ENCODE measurements around the gene TSR3.

The TSR3 gene

DNA sequence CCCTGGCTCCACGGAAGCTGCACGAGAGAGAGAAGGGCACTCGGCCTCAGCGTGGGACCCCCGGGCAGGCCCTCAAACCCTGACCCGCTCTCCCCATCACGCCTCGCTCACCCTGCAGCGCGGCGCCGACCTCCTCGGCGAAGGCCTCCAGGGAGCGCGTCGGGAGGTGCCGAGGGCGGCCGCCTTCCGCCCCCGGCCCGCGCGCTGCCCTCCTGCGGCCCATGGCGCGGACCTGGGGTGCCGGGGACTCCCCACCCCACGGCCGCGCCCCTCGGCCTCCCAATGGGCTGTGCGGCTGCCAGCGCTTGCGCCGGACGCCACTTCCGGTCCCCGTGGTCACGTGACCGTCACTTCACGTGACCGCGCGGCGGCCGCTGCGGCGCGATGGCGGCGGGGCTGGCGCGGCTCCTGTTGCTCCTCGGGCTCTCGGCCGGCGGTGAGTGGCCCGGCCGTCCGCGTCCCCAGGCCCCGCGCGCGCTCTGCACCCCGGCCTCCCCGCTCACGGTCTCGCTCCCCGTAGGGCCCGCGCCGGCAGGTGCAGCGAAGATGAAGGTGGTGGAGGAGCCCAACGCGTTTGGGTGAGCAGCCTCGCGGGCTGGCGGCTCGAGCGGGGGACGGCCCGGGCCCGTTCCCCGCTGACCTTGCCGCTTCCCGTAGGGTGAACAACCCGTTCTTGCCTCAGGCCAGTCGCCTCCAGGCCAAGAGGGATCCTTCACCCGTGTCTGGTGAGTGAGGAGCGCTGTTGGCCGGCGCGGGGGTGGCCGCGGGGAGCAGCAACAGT, at the start of gene TSR3, which contains the start of gene GNPTG:
TSS of gene TSR3 (minus strand) at position 297 of the 781 bp plus-strand sequence. CDS start at position 223, 74 bp downstream.
TSS of gene GNPTG (plus strand) at position 350 of the 781 bp plus-strand sequence. CDS start at position 385, 35 bp downstream.
- peak; percentile 68 for DNase-seq (ENCODE audit: low read depth, low spot score)

DNA sequence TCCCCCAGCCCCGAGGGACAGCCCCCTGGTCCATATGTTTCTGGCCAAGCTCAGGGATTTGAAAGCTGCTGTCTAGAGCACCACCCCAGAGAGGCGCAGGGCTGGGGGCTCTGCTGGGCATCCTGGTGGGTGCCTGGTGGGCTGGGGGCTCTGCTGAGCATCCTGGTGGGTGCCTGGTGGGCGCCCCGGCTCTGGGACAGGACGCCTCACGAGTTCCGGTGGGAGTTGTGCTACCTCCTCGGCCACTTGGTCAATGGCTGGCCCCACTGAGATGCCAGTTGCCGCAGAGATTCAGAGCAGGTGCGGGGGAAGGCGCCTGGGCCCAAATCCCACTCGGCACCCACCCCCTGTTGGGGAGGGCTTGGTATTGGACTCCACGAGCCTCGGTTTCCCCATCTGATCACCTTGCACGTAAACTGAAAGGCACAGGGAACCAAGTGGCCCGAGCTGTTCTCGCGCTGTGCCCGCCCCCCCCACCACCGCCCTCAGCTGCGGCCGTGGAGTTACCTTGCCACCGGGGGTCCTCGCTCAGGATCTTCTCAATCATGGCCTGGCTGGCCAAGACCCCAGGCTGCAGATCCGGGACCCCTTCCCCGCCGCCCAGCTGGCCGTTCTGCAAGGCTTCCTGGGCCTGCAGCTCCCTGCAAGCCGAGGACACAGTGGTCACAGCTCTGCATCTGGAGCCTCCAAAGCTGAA, 49.5 kb upstream of the TSR3 start:
- DNase-seq (ENCODE audit: low read depth, low spot score) = no peak

DNA sequence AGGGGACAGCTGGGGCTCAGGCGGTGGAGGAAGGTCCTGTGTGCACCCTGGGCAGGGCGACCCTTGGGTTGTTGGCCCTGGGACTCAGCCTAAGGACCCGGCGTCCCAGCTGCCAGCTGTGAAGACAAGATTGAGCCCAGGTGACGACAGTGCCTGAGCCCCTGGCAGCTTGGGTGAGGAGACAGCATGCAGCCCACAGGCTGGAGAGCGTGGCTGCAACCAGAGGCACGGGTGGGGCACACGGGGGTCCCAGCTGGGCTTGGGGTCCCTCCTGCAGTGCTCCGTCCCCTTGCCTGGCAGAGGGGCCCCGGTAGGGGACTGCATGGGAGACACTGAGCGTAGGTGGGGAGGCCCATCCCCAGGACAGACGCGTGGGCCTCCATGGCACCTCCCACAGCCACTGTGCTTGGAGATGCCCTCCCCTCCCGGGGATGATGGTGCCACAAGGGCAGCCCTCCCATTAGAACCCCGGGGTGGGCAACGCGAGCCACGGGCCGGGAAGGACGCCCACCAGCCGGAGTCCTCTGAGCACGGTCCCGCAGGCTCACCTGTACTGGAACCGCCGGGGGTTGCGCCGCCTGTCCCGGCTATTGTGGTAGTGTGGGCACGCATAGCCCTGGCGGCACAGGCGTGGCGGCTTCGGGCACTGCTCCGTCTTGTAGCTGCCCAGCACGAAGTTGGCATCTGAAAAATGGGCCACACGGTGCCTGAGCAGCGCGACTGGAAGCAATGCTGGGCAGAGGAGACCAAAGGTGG, 47.3 kb upstream of the TSR3 start:
- no peak for DNase-seq (ENCODE audit: low read depth, low spot score)

DNA sequence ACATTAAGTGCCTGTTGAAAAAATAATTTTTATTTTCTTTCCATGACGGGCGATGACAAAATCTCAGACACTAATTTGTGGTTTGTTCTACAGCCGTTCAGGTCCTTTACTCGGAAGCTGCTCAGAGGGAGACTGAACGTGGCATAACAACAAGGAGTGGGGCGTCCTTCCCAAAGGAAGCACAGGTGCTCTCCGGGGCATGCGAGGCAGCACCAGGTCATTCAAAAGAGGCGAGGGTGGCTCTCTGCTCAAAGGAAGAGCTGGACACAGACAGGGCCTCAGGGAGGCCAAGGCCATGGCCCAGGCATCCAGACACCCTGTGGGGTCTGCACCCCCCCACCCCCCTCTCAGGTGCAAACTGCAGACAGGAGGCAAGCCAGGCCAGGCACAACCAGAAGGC, 46.7 kb upstream of the TSR3 start:
- DNase-seq (ENCODE audit: low read depth, low spot score) = no peak

DNA sequence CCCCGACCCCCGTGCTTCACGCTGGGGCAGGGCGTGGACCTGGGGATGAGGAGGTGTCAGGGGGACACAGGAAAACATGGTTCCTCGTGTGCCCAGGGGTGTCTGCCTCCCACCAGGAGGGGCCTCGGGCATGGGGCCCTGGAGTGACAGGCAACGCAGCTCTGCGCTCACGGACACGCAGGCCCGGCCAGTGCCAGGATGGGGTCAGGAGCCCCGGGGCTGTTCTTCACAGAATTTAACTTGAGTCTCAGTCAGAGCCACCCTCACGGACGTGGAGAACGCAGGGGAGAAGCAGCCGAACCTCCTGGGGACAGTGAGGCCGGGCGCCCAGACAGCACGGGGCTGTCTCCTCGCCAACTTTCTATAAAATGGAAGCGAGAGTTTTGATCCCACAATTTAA, 46.1 kb upstream of the TSR3 start:
- no peak for DNase-seq (ENCODE audit: low read depth, low spot score)

- DNase-seq (ENCODE audit: low read depth, low spot score) = no peak
Measured at GRCh38 chr16:1395444-1396031, 43.9 kb upstream of the TSR3 start.

DNA sequence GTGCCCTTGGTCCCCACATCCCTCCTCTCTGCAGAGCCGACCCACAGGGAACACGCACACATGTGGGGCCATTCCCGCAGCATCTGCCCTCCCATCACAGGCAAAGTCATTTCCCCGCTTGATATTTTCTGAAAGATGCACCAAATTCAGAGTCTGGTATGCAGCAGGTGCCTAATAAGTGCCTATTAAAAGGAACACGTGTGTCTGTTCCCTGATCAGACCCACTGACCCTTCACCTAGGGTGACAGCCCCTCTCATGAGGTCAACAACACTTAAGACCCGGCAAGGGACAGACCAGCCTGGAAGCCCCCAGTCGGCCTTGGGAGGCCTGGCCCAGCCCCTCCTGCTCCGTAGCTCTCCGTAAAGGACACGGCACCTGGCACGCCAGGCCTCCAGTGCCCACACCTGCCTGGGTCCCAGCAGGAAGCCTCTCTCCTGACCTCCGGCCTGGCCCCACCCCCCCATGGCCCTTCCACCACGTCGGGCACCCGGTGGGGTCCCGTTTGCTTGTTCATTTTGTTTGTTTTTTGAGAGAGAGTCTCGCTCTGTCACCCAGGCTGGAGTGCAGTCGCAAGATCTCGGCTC, 42.8 kb upstream of the TSR3 start:
- no peak for DNase-seq (ENCODE audit: low read depth, low spot score)

- no peak for DNase-seq (ENCODE audit: low read depth, low spot score)
Measured at GRCh38 chr16:1393613-1394176, 42.0 kb upstream of the TSR3 start.

- no peak for DNase-seq (ENCODE audit: low read depth, low spot score)
Measured at GRCh38 chr16:1392826-1393225, 41.1 kb upstream of the TSR3 start.

DNA sequence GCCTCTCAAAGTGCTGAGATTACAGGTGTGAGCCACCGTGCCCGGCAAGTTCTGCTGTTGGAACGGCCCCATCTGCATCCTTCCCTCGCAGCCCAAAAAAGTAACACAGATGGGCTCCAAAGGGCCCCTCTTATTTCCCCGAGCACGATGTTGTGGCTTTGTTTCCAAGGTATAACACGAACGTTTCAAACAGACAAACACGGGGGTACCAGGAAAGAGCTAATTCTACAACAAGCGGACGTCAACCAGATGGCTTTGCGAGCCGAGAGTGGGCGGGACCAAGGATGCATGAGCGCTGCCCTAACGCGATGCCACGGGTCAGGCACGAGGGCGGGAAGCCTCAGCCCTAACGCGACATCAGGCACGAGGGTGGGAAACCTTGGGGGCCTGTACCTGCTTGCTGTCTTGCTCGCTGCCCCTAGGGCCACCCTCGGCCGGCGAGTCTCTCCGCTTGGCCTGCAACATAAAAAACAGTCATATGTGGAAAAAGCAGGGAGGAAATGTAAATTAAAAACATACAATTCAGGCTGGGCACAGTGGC, 38.6 kb upstream of the TSR3 start:
- no peak for DNase-seq (ENCODE audit: low read depth, low spot score)

DNA sequence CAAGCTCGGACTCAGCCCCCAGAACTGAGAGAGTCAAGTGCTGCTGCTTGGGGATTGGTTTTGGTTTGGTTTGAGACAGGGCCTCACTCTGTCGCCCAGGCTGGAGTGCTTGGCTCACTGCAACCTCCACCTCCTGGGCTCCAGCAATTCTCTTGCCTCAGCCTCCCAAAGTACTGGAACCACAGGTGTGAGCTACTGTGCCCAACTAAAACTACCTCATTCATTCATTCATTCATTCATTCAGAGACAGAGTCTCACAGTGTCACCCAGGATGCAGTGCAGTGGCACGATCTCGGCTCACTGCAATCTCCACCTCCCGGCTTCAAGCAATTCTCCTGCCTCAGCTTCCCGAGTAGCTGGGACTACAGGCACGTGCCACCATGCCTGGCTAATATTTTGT, 38.1 kb upstream of the TSR3 start:
- DNase-seq (ENCODE audit: low read depth, low spot score) = no peak

GRCh38 chr16:1387331-1387730, 35.7 kb upstream of the TSR3 start:
- no peak for DNase-seq (ENCODE audit: low read depth, low spot score)

GRCh38 chr16:1385232-1385631, 33.6 kb upstream of the TSR3 start:
- DNase-seq (ENCODE audit: low read depth, low spot score) = no peak

DNA sequence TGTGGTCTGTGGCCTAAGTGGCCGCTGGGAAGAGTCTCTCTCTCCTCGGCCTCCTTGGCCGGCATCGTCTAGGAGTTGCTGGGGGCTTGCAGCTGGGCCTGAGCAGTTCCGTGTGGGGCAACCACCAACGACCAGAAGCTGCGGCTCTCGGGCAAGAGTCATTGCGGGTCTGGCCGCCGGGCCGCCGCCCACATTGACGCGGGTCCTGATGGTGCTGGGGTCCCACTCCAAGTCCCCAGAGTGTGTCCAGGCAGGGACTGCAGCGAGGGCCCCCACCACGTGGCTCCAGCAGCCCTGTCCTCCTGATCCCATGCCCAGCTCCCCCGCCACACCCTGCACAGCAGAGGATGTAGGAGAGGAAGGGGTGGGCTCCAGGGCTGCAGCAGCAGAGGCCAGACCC, 31.9 kb upstream of the TSR3 start:
- no peak for DNase-seq (ENCODE audit: low read depth, low spot score)

- DNase-seq (ENCODE audit: low read depth, low spot score) = no peak
Measured at GRCh38 chr16:1381612-1382406, 30.1 kb upstream of the TSR3 start.

- no peak for DNase-seq (ENCODE audit: low read depth, low spot score)
Measured at GRCh38 chr16:1380195-1380594, 28.5 kb upstream of the TSR3 start.

DNA sequence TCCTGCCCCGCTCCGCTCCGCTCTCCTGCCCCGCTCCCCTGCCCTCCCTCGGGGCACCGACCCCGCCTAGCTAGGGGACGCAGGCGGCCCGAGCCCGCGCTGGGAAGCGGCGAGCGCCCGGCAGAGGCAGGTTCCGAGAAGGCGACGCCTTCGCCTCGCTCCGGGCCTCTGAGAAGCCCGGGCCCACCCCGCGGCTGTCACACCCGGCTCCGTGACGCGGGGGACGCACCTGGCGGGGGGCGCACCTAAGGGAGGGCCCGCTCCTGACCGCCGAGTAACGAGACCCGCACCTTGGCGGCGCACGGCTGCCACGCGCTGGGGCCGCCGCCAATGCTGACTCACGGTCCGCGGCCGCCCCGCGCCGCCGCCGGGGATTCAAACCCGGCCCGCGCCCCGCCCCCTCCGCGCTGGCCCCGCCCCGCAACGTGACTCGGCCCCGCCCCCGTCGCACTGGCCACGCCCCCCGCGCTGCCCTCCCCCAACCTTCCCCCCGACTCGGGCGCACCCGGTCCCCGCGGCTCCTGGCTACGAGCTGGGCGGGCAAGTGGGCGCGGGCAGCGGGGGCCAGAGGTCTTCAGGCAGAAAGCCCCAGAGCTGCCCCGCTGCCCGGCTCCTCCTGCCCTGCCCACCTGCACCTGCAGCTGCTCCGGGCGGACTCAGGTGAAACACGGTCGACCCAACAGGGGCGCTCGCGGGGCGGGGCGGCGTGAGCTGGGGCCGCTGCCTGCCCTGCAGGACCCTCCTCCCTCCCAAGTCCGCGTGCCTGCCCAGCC, 27.8 kb upstream of the TSR3 start:
- peak; percentile 42 for DNase-seq (ENCODE audit: low read depth, low spot score)

- DNase-seq (ENCODE audit: low read depth, low spot score) = peak; percentile 37
Measured at GRCh38 chr16:1378804-1379303, 27.2 kb upstream of the TSR3 start.

Measured in activated CD4-positive, CD25-positive, alpha-beta regulatory T cell treated with anti-CD3 and anti-CD28 coated beads, Interleukin-2, amount 50 U/mL, for 16 hours (primary cell).